Adipocyte (in vitro differentiated cells): Measurements from ENCODE around the gene CALHM3.

Experiments used
- DNase-seq: peaks from one replicate; pipeline ENCODE4 v3.0.0-alpha.2; 2015; ENCODE audit warnings: low read depth
- H3K27me3 ChIP-seq: replicated peaks from 2 replicates; pipeline ENCODE4 v1.7.0; 2013; ENCODE audit warnings: mild to moderate bottlenecking, low read length, moderate library complexity; ENCODE audit not compliant: control insufficient read depth, insufficient read depth
- H3K36me3 ChIP-seq: 2 replicates; pipeline ENCODE4 v1.7.0; 2013; ENCODE audit warnings: low read length, mild to moderate bottlenecking, moderate library complexity; ENCODE audit not compliant: control insufficient read depth, insufficient read depth, severe bottlenecking
- H3K4me1 ChIP-seq: 2 replicates; pipeline ENCODE4 v1.7.0; 2013; ENCODE audit warnings: mild to moderate bottlenecking, low read length, moderate library complexity; ENCODE audit not compliant: control insufficient read depth, insufficient read depth
- H3K4me3 ChIP-seq: 2 replicates; pipeline ENCODE4 v1.7.0; 2013; ENCODE audit warnings: mild to moderate bottlenecking, low read length, moderate library complexity
- H3K9ac ChIP-seq: 2 replicates; pipeline ENCODE4 v1.7.0; 2013; ENCODE audit warnings: mild to moderate bottlenecking, low read length, moderate library complexity
- H3K9me3 ChIP-seq: 2 replicates; pipeline ENCODE4 v1.7.0; 2013; ENCODE audit warnings: mild to moderate bottlenecking, low read length, moderate library complexity; ENCODE audit not compliant: control insufficient read depth

The CALHM3 gene

GRCh38 chr10:103423748-103424147 lies 55.3 kb downstream of the CALHM3 start:
- peaks cover 89% of the 10 kb centered on the region for H3K36me3 ChIP-seq
- no peak overlapping the region for H3K9ac ChIP-seq
- no peaks in the 10 kb centered on the region for H3K27me3 ChIP-seq
- no peaks in the 10 kb centered on the region for H3K4me1 ChIP-seq
- H3K9me3 ChIP-seq = no peaks in the 10 kb centered on the region
- no peak overlapping the region for H3K4me3 ChIP-seq
- DNase-seq = no peak
